ENCODE measurements around the gene TXK.
A peak's percentile ranks its signal among the peaks of the same experiment; 100 is the strongest.

TXK gene

DNA sequence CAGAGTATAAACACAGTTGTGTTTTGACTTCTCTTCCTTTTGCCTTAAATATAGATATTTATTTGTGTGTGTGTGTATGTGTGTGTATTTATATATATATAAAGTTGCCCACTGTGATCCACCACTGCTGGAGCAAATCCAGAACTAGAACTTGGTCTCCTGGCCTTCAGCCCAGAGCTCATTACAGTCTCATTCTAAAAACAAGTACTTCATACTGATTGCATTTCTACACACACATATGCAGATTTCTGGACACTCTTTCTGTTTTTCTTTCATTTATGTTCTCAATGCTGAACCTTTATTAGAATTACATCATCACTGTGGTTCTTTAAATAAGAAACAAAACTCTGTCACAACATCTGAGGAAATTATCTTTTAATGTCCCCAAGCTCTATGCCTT lies 381 bp downstream of the TXK start:
- no peak for DNase-seq

DNA sequence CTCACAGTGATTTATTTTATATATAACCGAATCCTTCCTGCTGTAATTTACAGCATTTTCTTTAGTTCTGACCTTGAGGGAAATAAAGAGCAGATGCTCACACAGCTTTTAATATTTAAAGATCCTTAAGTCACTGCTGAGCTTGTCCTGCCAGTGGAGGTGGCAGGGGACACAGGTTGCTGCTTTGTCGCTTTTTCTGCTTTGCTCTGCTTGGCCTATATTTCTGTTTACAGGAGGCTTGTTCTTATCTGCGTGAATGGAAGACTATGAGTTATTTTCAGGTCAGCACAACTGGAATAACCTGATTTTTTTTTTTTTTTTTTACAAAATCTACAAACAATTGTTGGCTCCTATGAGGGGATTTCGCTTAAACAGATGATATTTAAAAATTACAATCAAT lies 2.3 kb downstream of the TXK start:
- peak in 1 of 2 experiments; percentile 37 for DNase-seq

DNA sequence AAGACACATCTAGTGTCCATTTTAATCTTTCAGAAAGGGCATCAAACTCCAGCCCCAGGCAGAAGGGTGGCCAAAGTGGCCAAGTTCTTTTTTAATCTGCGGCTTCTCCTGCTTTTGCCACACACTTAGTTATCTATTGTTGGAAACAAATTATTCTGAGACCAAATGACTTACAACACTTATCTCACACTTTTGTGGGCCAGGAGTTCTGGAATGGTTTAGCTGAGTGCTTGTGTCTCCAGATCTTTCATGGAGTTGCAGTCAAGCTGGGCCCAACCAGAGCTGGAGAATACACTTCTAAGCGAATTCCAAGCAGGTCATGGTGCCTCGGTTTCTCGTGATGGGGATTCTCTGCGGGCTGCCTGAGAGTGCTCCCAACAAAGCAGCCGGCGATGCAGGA lies 4.0 kb downstream of the TXK start:
- DNase-seq = no peak

DNA sequence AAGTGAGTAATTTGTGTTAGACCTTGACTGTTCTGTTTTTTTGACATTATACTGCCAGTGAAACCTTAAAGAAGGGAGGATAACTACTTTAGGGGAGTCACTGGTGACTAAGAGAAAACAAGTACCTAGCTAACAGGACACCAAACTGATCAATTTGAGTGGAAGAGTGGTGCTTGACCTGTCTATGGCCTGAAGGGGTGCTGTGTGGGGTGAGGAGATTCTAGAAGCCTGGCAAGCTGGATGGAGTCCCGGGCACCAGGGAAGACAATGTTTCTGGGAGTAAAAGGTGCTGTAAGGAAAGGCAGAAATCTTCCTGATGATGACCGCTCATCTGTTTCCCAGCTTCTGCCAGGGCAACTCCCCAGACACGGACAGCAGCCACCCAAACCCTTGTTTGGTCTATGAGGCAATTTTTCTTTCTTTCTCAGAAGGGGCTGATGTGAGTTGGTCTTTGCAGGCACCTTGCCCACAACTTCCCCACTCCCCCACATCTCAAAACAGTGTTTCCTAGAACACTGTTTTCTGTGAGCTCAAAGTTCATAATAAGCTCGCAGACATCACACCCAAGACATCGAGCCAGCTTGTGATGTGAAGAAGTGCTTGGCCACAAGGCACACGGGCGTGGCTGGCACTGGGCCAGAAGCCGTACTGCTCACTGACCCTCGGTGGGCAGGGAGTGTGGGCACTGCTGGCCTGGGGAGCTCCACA lies 4.6 kb downstream of the TXK start:
- no peak for DNase-seq

DNA sequence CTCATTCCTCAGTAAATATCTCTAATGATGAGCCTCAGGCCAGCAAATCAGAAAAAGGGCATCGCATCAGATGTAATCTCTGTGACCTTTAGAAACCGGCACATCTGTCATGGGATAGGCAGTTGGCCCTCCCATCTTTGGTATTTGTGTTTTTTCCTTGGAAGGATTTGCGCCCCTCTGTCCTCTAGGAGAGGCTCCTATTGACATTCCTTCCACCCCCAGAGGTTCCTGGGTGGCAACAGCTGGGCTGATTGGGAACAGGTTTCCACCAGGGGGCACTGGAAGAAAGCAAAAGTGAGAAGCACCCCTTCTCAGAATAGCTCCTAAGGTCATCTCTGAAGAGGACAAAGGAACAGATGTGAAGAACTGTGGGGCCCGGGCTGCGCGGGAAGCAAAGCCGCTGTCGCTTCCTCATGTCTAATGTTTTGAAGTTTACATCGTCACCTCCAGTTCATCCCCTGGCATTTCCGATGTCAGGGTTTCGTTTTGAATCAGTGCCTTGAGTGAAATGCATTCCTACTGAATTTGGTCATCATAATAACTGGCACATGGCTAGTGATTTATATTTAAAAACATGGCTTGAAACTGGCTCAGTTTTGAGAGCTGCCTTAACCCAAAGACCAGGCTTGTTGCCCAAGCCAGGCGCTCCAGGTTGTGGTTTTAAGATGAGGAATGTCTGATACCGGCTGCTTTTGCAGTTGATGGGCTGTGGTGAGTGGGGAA lies 6.2 kb downstream of the TXK start:
- peak; percentile 70 to 92 for DNase-seq

DNA sequence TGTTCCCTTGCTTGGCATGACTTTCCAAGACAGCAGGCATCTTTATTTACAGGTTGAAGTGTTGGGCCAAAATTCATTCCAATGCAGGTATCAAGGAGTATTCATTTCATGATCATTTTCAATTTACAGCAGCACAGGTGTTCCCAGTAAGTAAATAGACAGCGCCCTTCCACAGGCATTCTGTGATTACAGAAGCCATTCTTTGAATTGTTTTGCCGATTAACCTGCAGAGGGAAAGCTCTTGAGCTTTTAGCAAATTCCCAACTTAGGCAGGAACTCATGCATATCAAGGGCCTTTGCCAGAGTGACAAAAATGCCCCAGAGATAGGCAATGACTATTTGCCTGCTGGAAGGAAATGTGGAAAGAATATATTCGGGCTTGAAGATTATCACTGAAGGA lies 6.8 kb downstream of the TXK start:
- DNase-seq = no peak

DNA sequence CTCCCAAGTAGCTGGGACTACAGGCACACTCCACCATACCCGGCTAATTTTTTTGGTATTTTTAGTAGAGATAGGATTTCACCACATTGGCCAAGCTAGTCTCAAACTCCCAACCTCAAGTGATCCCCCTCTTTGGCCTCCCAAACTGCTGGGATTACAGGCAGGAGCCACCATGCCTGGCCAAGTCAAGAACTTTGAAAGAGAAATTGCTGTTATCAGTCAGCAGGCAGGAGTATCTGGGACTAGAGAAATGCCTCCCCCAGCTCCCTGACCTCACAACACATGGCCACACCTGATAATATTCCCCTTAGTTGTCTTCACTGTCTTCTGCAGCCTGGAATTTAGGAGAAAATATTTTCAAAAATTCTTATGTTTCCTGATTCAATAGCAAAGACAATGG lies 7.4 kb downstream of the TXK start:
- DNase-seq = no peak

DNA sequence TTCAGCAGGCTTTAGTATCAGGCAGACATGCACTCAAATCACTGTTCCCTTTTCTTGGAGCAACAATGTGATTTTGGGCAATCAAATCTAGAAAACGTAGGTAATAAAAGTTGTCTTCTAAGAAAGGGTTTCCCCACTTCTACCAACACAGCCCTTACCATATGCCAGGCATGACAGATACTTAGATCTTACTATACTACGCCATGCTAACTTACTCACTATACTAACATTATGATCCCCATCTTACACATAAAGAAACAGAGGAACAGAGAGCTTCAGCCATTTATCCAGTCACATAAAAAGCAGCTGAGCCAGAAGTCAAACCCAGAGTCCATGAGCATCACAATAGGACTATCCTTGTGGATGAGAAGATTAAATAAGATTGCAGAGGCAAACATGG lies 9.2 kb downstream of the TXK start:
- DNase-seq = no peak

DNA sequence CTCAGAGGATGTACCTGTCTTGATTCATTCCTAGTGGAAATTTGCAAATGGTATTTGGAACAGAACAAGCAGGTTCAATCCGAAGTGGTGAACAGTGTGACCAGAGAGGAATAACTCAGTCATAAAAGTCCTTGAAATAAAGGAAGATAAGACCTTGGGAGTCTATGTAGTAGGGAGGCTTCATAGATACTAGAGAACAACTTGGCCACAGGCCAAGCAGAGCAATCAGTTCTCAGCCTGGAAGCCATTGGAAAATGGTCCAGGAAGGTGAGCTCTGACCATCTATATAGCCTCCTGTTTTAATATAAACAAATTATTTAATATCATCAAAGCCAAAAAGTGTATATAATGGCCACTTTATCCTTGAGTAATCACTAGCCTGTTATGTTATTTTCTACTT lies 11.3 kb downstream of the TXK start:
- no peak for DNase-seq

DNA sequence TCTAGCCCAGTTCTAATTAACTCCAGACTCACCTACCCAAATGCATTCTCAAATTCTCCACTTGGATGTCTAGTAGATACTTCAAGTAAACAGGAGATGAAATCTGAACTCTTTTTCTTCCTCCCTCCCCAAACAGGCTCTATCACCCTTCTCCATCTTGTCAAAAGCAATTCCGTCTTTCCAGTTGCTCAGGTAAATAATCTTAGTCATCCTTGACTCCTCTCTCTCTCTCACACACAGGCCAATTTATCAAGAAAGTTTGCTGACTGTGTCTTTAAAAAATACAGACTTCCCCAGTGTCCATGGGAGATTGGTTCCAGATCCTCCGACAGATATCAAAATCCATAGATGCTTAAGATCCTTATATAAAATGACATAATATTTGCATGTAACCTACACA lies 12.9 kb downstream of the TXK start:
- no peak for DNase-seq

DNA sequence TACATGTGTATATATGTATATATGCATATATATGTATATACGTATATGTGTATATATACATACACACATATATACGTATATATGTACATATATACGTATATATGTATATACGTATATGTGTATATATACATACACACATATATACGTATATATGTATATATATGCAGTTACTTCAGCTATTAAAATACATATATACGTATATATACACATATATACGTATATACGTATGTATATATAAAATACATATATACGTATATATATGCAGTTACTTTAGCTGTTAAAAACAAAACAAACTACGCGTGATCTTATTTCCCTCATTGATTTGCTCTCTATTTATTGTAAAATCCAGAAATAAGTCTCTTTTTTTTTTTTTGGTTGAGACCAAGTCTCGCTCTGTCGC lies 13.9 kb downstream of the TXK start:
- no peak for DNase-seq

DNA sequence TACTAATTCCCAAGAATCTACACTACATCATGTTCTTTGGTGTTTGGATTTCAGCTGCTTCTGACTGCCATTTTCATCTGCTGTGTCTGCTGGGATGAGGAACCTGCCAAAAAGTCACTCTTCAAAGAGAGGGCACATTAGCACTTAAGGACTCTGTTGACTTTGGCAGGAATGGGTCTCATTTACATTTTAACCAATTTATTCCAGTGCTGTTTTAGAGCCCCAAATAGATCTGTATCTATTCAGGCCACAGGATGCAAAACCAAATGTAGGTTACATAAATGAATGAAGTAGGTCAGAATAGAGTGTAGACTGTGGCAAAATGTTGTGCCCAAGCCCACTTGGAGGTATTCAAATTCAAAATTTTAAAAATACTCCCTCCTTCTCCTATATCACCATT lies 14.4 kb downstream of the TXK start:
- no peak for DNase-seq

DNA sequence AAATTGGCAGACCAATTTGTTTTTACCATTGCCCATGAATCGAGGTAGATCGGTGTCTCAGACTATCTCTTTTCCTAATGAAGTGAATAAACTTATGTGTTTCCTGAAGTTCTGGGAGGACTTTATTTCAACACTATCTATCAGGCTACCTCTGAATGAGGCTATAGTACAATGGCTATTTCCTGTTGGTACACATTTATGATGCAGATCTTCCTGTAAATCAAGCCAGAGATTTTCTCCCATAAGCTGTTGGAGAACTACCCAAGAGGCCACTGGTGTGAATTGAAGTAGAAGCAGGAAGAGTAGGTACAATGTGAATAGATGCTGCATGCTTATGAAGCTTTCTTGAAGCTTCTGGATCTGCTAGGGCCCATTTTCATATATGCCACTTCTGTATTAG lies 16.0 kb downstream of the TXK start:
- DNase-seq = no peak

DNA sequence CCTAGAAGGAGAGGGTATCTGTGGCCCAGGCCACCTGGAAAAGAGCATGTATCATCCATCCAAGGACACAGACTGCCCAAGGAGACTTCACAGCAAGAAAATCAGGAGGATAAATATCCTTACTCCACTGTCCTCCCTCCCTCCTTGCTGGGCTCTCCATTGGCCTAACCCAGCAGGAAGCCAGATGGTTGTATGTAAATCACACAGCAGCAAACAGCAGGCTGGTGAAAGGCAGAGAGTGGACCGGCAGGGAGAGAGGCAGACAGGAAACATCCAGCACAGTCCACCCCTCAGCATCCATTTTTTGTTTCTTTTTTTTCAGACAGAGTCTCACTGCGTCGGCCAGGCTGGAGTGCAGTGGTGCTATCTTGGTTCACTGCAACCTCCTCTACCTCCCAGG lies 17.5 kb downstream of the TXK start:
- DNase-seq = peak; percentile 17 to 59

DNA sequence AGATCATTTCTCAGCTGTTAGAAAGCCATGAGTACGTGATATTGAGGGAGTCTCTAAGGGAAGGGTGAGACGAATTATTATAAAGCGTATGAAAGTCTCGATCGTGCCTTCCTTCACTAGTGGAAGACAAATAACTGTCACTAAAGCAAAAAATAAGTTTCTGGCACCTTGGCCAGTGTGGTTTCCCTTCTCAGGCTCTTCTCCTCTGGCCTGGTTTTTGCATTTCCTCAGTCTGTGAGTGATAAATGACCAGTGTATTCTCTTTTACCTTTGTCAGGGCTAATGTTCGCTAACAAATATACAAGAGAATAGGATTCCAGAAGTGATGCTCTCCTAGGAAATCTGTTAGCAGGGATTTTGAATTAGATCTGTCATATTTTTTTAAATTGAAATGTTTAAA lies 19.6 kb downstream of the TXK start:
- no peak for DNase-seq

DNA sequence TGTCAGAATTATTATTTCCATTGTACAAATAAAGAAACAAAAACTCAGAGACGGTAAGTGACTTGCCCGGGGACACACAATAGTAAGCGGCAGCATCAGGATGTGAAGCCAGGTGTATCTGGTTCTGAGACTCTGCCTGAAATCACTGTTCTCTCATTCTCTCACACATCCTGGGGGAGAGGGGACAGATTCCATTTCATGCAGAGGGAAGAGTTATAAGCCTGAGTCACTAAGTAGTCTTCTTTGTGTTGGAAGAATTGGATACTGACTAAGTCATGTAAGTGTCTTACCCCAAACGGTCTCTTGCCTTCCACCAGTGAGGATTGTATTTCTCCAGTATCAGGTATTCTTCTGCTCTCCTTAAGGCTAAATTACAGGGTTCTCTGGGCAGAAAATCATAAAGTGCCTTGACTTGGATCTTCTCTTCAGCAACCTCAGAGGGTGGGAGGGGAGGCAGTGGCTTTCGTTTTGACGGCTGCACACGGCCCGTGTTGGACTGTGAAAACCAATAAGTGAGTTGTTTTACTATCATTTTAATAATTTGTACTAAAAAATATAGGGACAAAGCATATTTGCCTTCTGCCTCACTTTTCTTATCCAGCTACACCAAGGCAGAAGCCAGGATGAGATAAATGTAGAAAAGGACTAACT lies 21.9 kb downstream of the TXK start:
- DNase-seq = no peak

DNA sequence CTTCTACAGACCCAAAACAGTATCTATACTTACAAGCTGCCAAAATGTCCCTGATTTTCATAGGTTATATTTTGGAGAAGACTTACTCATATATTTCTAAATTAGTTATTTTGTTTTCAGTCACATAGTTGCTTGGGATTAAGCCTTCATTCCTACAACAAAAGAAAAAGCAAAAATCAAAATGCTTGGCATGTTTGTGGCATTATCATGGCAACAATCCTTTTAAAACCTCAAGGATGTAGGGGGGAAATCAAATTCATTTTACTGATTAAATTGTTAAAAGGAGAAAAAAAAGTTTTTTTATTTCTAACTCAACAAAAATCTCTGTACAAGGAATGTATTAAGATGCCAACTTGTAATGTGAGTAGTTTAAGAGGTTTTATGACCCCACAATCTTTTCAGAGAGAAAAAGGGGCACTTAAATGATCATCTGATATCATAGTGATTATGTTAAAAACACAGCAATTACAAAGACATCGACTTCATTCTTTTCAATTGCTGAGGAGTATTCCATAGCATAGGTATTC lies 23.5 kb downstream of the TXK start:
- no peak for DNase-seq

DNA sequence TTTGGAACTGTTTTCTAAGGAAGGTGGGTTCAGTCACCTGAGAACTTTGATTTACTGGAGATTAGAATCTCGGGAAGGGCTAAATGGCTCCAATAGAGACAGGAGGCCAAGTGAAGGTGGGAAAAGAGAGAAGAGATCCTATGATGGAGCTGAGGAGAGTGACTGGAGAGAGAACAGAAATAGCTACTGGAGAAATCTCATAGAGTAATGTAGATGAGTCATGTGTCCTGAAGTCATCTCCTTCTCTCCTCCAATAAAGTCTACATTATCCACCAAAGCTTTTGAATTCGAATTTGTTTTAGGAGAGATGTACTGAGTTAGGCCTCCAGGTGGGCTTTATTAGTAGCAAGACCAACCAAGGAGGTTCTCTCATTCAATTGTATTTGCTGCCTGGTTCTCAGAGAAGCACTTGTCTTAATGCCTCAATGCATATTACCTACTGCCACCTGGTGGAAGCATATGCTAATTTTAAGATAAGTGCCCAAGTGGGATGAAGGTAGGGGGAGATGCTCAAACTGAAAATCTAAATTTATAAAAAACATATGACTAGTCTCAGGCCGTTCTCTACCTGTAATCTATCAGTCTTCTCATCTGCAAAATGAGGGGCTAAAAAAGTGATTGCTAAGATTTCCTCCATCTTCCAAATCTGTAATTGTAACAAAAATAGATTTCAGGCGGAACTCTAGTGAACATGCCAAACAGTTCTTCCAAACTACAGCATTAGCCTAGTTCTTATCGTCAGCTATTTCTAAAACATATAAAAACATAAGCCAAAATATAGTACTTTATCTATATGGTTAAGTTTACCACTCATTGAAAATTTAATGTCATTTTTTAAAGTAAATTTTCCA lies 24.4 kb downstream of the TXK start:
- DNase-seq = peak; percentile 18 to 67

DNA sequence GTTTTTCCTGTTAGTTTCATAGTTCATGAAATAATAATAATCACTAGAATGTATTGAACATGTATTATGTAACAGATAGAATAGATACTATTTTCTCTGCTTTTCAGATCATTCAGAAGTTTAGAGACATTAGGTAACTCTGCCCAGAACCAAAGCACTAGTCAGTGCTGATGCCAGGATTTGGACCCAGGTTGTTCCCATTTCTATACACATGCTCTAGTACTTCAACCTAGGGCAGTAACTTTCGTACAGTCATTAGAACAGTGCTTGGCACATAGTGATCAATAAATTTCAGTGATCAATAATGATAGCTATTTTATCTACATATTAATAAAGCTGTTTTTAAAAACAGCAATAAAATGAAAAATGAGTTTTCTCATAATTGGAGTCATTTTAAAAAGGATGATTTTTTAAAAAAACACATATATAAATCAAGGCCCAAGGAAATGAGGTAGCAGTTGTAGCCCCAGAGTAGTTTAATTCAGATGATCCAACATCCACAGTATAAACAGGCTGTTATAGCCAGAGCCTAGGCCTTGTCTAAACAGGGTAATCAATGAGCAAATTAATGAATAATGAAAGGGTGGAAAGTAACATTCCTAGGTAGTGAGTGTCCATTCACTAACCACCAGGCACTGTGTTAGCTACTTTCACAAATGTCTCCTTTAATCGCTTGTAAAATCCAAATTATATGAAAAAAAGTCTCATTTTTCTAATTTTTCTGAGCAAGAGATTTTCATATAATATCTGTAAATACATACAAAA lies 25.6 kb downstream of the TXK start:
- no peak for DNase-seq

DNA sequence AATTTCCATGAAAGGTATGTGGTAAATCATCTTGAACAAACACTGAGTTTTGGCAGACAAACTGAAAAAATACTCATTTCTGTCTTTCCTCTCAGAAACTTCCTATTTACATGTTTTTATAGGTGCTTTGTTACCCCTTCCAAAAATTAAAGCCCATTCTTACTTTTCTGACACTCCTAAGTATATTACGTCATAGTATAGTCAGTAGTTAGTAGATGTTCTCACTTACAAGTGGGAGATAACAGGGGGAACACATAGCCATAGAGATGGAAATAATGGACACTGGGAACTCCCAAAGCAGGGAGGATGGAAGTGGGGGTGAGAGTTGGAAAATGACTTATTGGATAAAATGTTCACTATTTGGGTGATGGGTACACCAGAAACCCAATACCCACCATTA lies 28.8 kb downstream of the TXK start:
- no peak for DNase-seq

DNA sequence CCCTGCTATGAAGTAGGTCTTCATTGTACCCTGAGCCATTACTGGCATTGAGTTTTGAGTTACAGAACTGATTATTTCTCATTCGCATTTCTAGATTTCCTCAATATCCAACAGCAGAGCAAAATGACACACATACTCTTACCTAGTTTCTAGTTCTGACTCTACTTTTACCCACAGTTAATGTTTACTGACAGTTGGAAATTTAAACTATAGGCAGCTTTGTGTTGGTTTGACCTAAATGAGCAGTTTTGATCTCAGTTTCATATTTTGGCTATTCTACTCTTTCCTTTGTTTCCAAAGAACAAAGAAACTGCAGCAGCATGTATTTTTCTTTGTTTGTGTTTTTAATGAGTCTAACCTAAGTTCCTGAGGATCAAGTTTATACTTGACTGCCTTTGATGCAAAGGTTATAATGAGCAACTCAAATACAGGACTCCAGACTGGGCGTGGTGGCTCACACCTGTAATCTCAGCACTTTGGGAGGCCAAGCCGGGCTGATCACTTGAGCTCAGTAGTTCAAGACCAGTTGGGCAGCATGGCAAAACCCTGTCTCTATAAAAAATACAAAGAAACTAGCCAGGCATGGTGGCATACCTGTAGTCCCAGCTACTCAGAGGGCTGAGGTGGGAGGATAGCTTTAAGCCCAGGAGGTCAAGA lies 30.4 kb downstream of the TXK start:
- no peak for DNase-seq

DNA sequence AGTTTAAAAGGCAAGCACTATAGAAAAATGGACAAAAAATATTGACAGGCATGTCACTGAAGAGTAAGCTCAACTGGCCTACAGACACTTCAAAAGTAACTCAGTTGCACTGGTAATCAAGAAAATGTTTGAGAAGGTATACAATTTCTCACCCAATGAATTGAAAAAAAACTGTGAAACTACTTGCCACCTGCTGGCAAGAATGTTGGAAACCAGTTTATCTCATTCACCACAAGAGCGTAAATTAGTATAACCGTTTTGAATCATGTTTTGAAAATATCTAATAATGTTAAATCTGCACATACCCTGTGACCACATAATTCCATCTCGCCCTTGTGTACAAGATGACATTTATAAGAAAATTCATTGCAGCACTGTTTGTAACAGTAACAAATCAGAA lies 31.7 kb downstream of the TXK start:
- no peak for DNase-seq

Data from NCI-H524 (cell line).